T-helper 9 cell (primary cell): ENCODE data around the gene PIPOX.

Experiments used
- DNase-seq: peaks from one replicate; pipeline ENCODE4 v3.0.0-alpha.2; 2020

The PIPOX gene

DNA sequence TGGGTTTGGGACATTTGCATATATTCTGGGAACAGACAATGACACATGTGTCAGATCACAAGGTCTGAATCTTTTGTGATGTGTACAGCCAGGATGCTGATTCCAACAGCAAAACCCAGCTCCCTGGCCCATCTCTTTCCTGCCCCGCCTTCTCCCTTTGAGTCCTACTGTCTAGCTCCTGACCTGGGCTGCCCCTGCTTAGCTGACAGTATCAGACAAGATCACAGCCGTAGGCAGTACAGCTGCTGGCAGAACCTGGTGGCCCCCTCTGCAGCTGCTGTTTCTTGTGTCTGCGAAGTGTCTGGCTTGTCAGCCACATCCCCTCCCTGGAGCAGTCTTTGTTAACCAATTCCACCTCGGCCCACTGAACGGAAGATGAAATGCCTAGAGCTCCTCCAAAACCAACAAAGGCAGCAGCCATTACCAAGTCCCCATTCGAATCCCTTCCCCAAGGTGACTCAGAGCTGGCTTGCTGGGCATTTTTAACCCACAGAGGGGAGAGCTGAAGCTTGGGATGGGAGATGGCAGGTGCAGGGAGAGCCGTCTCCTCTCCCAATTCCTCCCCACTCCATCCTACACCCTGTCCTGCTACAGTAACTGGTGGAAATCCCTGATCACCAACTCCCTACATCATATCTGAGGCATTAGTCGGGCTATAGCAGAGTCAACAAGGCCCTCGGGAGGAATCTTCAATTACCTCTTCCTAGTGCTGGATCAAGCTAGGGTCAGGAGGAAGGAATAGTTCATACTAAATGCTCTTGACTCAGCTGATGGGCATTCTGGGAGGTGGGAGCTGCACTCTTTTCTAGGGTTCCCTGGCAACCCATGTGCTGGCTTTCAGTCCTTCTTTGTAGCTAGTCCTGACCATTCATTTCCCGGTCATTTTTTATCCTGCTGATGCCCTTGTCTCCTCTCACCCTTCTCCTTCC, 5.8 kb downstream of the PIPOX start:
- DNase-seq = no peak

DNA sequence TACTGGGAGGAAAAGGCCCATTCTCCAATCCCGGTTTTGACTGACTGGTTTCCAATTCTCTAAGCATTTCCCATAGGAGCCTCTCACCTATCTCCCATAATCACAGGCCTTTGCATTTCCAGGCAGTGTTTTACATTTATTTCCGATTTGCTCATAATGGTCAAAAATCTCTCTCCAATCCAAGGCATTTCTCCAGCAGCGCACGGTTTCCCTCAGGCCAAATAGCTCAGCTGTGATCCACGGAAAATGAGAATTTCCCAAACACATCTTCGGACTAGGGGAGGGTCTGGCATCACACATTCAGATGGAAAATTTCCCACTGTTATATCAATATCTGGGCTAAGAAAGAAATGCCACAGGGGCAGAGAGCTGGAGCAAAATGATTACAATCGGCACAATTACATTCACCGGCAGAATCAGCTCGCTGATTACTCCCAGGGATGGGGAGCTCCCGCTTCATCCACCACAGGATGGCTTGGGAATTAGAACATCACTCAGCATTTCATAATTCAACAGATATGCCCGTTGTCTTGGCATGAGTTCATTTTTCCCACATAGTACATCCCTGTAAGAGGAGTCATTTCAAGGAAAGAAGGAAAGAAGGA, 6.7 kb downstream of the PIPOX start:
- no peak for DNase-seq

DNA sequence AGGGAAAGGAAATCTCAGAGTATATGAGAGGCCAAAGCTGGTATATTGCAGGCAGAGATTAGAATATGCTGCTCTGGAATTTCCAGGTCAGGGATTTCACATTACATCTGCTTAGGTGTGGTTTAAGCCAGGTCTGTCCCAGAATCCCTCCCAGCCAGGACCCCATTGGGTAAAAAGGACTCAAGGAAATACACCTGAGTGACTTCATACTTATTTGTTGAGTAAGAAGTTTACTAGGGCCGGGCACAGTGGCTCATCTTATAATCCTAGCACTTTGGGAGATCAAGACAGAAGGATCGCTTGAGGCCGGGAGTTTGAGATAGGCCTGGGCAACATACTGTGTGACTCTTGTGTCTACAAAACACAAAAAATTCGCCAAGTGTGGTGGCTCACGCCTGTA, 7.2 kb downstream of the PIPOX start:
- DNase-seq = no peak

DNA sequence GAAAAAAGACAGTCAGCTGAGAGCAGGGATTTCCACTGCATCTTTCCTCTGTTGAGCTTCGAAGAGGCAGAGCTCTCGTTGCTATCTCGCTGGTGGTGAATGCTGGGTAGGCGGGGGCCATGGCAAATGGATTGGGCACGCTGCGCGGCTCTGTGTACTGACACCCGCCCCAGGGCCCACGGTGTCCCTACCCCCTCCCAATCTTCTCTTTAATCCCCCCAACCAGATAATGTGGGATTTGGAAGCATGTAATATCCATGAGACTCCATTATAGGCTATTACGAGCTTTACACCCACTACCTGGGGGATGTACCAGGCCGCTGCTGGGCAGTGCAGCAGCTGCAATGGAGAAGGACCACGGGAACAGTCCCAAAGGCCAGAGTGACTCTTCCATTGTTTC, 8.3 kb downstream of the PIPOX start:
- DNase-seq = no peak

DNA sequence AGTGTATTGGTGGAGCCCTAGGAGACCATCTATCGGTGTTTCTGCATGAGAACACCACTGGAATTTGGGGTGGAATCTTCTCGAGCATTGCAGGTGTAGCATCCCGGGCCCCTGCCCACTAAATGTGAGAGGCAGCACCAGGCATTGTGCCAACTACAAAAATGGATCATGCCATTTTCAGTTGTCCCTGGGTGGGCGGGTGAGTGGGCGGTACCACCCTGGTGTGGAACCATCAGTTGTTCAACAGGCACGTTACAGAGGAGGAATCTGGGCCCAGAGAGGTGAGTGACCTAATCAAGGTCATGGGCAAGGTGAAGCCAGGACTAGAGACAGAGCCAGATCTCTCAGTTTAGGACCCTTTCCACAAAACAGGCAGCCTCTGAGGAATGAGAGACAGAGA, 8.8 kb downstream of the PIPOX start:
- DNase-seq = no peak

DNA sequence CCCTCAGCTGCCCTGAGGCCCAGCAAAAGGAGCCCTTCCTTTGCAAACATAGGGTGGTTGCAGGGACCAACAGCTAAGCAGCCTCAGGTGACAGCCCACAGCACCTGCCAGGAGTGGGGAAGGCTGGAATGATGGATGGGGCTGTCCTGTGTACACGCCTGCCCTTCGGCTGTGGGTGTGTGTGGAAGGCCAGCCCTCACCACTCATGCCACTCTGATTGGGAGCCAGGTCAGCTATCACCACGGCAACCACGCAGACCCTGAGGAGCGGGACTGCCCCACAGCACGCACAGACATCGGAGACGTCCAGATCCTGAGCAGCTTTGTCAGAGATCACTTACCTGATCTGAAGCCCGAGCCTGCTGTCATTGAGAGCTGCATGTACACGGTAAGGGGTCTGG, 11.9 kb downstream of the PIPOX start:
- no peak for DNase-seq

DNA sequence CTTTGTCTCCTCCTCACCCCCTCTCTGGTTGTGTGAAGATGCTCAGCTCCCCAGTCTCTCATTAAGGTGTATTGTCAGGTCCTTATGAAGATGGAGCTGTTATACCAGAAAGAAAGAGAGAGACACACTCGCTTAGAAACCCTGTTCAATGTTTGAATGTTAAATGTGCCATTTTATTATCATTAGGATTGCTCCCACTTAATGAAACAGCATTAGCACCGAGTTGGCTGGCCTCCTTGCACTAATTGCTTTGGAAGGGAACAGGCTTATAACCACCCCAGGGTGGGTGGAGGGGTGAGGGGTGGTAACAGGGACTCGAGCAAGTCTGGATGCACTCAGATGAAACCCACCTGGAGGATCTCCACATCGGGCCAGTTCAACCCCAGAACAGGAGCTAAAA, 14.4 kb downstream of the PIPOX start:
- no peak for DNase-seq

DNA sequence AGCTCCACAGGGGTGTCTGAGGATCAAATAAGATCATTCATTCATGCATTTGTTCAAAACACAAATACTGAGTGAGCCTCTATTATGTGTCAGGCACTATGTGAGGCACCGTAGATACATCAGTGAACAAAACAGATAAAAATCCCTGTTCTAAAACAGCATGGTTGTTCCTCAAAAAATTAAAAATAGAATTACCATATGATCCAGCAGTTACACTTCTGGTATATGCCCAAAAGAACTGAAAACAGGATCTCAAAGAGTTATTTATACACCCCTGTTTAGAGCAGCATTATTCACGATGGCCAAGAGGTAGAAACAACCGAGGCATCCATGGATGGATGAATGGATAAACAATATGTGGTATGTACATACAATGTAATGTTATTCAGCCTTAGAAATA, 15.4 kb downstream of the PIPOX start:
- no peak for DNase-seq

DNA sequence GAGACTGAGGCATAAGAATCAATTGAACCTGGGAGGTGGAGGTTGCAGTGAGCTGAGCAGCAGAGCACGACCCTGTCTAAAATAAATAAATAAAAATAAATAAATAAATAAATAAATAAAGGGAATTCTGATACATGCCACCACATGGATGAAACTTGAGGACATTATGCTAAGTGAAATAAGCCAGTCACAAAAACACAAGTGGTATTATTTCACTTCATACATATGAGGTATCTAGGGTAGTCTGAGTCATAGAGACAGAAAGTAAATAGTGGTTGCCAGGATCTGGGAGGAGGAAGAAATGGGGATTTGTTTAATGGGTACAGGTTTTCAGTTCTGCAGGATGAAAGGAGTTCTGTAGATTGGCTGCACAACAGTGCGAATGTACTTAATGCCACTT, 16.3 kb downstream of the PIPOX start:
- no peak for DNase-seq

DNA sequence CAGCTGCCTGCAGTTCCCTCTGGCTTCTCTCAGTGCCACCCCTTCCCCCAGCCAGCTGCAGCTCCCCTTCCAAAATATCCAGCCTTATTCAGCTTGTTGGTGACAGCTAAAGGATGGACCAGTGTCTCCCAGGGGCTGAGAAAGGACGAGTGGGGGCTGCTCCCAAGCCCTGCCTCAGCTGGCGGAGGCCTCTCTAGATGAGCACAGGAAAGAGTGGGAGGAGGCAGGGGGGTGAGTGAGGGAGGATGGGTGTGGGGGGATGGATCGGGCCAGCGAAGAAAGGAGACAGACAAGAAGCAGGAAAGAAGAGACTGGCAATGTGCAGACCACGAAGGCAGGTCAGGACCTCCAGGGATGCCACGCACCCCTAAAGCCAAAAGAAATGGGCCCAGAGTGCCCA, 17.5 kb downstream of the PIPOX start:
- no peak for DNase-seq

DNA sequence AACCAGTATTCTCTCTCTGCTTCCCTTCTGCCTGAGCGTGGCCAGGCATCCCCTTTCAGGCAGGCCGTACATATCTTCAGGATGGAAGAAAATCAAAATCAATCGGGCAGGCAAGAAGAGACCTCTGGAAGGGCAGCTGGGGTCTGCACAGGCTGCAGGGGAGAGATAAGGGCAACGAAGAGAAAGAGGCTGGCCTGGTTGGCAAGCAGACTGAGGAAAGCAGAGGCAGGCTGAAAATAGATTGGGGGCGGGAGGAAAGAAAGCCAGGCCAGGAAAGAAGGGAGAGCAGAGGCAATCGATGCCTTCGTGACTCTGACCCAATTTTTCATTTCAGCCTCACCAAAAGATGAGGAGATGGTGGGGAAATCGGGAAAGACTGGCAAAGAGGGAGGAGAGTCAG, 18.1 kb downstream of the PIPOX start:
- no peak for DNase-seq

DNA sequence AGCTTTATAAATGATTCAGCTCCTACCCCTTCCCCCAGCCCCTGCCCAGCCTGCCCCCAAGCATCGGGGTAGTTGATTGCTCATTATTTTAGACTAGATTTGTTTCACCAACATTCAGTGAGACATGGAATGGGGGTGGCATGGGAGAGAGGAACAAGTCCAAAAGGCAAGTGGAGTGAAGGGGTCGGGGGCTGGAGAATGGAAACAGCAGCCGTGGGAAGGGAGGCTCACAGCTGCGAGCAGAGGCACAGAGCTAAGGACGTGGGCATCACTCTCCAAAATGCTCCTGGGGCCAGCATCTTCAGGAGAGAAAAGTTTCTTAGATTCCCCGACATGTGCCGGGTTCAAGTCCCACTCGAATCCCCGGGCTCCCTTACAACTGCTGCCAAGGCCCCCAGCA, 19.3 kb downstream of the PIPOX start:
- no peak for DNase-seq

DNA sequence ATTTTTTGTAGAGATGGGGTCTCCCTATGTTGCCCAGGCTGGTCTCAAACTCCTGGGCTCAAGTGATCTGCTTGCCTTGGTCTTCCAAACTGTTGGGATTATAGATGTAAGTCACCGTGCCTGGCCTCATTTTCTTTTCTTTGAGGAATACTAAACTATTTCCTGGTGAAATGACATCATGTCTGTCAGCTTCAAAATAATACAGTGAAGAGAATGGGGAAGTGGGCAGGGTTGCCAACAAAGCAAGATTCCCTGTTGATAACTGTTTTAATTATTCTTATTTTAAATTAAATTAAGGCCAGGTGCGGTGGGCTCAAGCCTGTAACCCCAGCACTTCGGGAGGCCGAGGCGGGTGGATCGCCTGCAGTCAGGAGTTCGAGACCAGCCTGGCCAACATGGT, 21.1 kb downstream of the PIPOX start:
- no peak for DNase-seq

DNA sequence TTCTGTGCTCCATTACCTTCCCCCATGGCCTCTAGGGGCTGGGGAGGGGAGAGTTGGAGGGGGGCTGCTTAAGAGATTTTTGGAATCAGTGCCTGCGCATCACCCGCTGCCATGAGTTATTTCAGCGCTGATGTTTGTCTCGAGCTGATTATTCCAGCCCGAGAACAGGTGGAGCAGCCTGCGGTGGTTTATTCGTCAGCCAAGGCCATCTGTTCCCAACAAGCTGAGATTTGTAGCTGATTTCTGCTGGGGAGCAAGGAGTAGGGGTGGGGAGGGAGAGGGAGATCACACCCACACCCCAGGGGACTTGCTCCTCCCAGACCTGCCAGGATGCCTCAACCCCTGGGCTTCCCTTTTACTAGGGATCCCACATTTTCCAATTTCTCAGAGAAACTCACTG, 23.1 kb downstream of the PIPOX start:
- no peak for DNase-seq

DNA sequence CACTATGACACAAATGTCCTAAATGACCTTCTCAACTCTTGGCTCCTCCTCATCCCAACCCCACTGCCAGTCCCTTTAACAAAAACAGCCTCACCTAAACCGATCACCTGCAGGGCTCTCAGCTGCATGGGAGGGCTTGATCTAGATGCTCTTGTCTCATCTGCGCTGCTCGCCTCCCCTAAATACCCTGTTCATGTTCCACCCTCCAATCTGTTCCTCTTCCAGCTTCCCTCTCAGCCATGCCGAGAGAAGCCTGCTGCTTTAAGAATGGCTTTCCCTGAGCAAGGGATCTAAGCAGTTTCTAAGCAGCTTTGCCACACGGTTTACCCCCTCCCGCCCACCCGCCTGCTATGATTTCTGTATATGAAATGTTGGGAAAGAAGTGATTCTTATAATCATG, 23.7 kb downstream of the PIPOX start:
- DNase-seq = no peak

DNA sequence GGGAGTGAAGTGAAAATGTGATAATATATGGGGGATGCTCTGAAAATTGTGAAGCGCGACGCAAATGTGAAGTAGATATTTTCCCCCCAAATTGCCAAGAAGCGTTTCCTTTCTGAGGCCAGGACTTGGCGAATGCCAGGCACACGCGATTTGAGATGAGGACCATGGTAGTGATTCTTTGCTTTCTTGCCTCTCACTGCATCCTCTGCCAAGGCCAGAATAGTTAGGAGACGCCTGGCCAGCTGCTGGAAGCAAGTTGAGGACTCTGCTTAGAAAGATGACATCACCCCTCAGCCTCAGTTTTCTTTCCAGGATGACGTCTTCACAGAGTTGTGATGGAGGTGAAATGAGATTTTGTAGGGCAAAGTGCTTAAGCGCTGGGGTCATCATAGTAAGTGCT, 25.9 kb downstream of the PIPOX start:
- DNase-seq = no peak

DNA sequence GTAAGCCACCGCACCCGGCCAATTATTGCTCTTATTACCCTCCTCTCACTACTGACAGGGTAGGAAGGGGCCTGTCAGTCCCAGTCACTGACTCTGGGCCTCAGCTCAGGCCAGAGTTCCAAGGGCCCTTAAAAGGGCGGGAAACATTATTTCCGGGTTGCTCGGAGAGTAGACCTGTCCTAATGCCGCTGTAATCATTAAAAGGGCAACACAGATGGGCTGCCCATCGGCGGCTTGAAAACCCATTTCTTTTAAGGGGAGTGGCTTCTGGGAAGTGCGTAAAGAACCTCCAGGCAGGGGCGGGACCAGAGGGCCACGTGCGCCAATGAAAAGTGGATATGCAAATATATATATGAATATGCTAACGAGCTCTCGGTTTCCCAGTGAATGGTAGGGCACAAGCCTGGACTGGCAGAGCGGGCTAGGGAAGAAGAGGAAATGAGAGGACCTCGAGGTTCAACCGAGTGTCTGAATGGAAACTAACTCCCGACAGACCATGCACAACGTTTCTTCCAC, 26.6 kb downstream of the PIPOX start:
- DNase-seq = no peak

DNA sequence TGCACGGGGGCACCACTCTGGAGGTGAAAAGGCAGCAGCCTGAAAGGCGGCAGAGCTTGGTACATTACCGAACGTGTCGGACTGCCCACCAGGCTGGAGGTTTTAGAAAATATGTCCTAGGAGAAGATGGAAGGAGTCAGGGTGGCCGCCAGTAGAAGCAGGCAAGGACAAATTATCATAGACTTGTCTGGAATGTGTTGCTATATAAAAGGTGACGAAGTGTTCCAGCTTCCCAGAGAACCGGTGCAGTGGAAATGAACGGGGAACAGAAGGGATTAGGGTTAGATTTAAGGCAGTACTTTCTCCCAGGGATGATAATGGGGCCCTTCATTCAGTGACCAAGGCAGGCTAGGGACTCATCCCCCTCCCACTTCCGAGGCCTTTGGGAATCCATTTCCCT, 27.4 kb downstream of the PIPOX start:
- no peak for DNase-seq

DNA sequence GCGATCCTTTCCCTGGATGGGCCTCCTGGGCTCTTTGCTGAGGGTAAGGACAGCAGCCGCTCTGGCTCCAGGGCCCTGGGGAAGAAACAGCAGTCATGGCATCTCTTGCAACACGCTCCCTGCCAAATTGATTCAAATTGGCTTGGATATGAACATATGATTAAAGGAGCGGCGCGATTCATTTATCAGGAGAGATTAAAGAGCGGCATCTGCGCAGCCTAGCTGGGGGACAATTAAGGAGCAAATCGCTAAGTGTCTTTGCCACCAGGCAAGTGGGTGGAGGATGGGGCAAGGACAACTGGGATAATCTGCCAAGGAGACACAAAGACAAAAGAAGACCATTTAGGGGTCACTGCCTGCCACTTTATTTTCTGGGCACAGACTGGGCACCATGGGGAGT, 27.8 kb downstream of the PIPOX start:
- DNase-seq = no peak

DNA sequence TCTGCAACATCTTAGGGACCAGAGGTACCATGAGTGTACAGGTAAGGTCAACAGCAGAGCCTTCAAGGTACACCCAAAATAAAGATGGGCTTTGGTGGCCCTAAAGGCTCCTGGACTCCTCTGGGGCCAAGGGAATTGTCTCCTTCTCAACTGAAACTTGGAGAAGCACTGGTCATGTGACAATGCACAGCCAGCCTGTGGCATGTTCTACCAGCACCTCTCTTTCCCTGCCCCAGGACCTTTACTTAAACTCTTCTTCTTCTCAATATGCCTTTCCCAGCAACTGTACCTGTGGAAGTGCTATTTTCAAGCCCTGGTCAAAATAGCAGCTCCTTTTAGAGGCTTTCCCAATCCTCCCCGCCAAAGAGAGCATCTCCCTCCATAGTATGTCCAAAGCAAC, 28.4 kb downstream of the PIPOX start:
- no peak for DNase-seq

DNA sequence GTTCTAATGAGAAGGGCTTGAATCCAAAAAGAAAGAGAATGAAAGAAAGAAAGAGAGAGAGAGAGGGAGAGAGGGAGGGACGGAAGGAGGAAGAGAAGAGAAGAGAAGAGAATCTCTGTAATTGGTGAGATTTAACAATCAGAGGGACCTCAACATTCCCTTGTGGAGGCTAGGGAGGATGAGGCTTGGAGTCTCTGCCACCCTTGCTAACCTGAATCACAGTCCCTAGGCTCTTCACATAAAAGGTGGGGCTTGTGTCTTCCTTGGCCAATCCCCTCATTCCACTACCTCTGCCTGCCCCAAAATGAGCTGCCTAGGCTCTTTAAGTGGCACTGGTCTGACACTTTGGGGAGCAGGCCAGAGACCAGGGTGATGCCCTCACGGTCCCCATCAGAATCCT, 30.1 kb downstream of the PIPOX start:
- DNase-seq = no peak

DNA sequence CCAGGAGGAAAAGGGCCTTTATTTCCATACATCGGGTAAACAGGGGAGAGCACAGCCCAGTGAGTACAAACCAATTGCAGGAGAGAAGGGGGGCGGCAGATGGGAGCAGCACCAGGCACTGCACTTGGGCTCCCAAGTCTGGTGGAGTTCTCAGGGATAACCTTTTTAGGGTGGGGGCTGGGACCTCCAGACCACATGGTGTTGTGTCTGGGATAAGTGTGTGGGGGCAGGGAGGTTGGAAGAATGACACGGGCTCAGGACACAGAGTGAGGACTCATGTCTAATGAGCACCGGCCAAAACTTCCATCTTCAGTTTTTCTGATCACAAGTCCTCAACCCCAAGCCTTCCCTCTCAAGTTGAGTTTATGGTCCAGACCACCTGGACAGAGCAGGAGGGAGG, 30.6 kb downstream of the PIPOX start:
- DNase-seq = no peak

DNA sequence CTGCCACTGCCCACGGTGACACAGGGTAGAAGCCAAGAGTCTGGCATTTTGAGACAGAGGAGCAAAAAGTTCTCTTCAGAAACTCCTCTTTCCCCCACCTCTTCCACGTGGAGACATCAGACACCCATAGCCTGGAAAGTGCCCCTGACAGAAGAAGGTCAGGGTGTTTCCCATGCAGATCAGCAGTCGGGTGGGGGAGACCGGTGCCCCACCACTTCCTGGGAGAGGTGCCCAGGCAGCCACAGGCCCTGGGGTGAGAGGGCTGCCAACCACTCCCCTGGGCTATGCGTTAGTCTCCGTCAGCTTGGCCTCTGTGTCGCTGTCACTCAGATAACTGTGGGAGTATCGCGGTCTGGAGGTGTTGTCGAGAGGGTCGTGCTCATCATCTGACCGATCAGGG, 31.5 kb downstream of the PIPOX start:
- no peak for DNase-seq

DNA sequence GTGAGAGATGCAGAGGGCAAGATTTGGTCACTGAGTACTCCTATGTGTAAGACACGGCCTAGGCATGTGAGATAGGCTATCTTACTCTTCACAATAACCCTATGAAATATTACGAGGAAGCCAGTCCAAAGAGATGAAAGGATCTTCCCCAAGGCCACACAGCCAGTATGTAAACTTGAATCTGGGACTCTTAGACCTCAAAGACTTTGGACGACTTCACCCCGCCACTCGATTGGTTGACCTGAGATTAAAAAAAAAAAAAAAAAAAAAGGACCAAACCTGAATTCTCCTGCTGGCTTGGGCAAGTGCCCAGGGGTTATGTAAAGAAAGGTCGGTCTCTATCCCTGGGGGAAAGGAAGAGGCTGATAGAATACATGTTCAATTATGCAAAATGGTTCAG, 33.1 kb downstream of the PIPOX start:
- DNase-seq = no peak

DNA sequence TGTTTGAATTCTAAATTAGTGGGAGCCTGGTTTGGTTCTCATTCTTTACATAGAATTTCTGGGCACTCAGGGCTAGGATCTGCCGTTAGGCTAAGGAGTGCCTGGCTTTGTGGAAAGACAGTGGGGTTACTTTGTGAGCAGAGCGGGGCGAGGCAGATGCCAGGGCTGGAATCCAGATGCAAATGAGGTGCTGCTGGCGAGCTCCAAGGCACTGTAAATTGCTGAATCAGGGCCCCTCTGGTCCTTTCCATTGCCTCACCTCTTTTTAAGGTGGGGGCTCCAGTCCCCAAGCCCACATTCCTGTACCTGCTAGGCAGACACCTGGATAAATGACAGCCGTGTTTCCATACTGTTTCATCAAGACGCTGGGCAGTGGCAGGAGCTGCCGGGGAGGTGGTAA, 33.8 kb downstream of the PIPOX start:
- no peak for DNase-seq
